Activated naive CD4-positive, alpha-beta T cell treated with anti-CD3 and anti-CD28 coated beads for 36 hours (primary cell): ENCODE measurements around the gene NEURL1. TPM values are rescaled to one million over a fixed set of nuclear protein-coding genes. Genes with fewer than 3 reads are reported as not detected.

Experiments used
- CTCF ChIA-PET: fragments of 350-600 bp; sonication (Branson Sonifier 250); formaldehyde crosslinking; loops from one replicate; lab custom pipeline; 2021; ENCODE audit warnings: antibody characterized with exemption; lab: Charles Lee
- DNase-seq: peaks from one replicate; pipeline ENCODE4 v3.0.0-alpha.2; 2020
- H3K27ac Mint-ChIP-seq: one replicate; pipeline ENCODE4 v1.8.0; 2021; ENCODE audit warnings: mild to moderate bottlenecking, mixed read lengths
- H3K27me3 Mint-ChIP-seq: one replicate; pipeline ENCODE4 v1.8.0; 2021; ENCODE audit warnings: low read depth, mixed read lengths
- H3K36me3 Mint-ChIP-seq: one replicate; pipeline ENCODE4 v1.8.0; 2021; ENCODE audit warnings: low read depth, mixed read lengths
- H3K4me1 Mint-ChIP-seq: one replicate; pipeline ENCODE4 v1.8.0; 2021; ENCODE audit warnings: low read depth, mixed read lengths
- H3K4me3 Mint-ChIP-seq: one replicate; pipeline ENCODE4 v1.8.0; 2021; ENCODE audit warnings: mild to moderate bottlenecking, moderate library complexity, mixed read lengths
- H3K9me3 Mint-ChIP-seq: one replicate; pipeline ENCODE4 v1.8.0; 2021; ENCODE audit warnings: mixed read lengths
- intact Hi-C: fragments of 100-400 bp; cut with micrococcal nuclease; formaldehyde crosslinking; loops from one replicate; pipeline ENCODE4 v1.15.1; 2023
- total RNA-seq, 2 experiments: library from RNA; stranded (reverse); gene quantifications; one replicate each; pipeline ENCODE4 v1.2.3, GENCODE V29; 2021

NEURL1 gene
- total RNA-seq, 2 experiments from 2014 or later = 1.3 to 1.6 TPM

- no peaks in the 10 kb centered on the region for H3K9me3 Mint-ChIP-seq
- no peak for DNase-seq
- CTCF ChIA-PET = interaction anchor here (0.7 to 1.4 kb wide), 5 partner anchors 17 to 32 kb away, joined by 3 to 4 read pairs (median 3); no protein-coding TSS in a partner anchor
- H3K27ac Mint-ChIP-seq = no peak overlapping the region
- no peaks in the 10 kb centered on the region for H3K27me3 Mint-ChIP-seq
- H3K4me1 Mint-ChIP-seq = peaks cover 33% of the 10 kb centered on the region
- peak overlapping the region; percentile 80 for H3K4me3 Mint-ChIP-seq
- intact Hi-C loops = loop anchor here (1.0 kb wide), 2 partner anchors 19 to 30 kb away; no protein-coding TSS in a partner anchor
- H3K36me3 Mint-ChIP-seq = peaks cover 5% of the 10 kb centered on the region
These were observed 40.8 kb upstream of the NEURL1 start for GRCh38 chr10:103452506-103453230.

DNA sequence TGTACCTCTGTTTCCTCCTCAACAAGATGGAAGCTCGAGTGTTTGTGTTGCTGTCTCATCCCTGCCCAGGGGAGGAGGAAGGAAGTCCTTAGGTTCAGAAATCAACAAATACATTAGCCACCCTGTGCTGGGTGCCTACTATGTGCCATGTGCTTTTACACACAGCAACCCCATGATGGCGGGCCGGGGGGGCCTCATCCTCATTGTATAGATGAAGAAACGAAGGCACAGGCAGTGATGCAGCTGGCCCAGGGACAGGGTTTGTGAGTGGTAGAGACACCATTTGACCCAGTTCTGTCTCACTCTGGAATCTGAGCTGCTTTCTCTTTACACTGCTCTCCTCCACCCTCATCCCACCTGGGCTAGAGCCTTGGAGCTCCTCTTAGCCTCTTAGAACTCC lies 39.5 kb upstream of the NEURL1 start:
- Mint-ChIP-seq H3K27me3 (no peaks in the 10 kb centered on the region), H3K4me1 (peaks cover 26% of the 10 kb centered on the region), H3K9me3 (no peaks in the 10 kb centered on the region), H3K27ac (no peak overlapping the region), H3K36me3 (no peaks in the 10 kb centered on the region), H3K4me3 (no peak overlapping the region)
- no peak for DNase-seq
- intact Hi-C loops = no loop called here
- CTCF ChIA-PET = no interaction called here

GRCh38 chr10:103455235-103455634 lies 38.3 kb upstream of the NEURL1 start:
- intact Hi-C loops = no loop called here
- H3K4me1 Mint-ChIP-seq = peaks cover 20% of the 10 kb centered on the region
- no peaks in the 10 kb centered on the region for H3K9me3 Mint-ChIP-seq
- H3K4me3 Mint-ChIP-seq = no peak overlapping the region
- CTCF ChIA-PET = interaction anchor here (0.6 to 1.3 kb wide), 3 partner anchors 20 to 31 kb away, joined by 3 read pairs; no protein-coding TSS in a partner anchor
- no peaks in the 10 kb centered on the region for H3K36me3 Mint-ChIP-seq
- no peak overlapping the region for H3K27ac Mint-ChIP-seq
- no peaks in the 10 kb centered on the region for H3K27me3 Mint-ChIP-seq
- no peak for DNase-seq

DNA sequence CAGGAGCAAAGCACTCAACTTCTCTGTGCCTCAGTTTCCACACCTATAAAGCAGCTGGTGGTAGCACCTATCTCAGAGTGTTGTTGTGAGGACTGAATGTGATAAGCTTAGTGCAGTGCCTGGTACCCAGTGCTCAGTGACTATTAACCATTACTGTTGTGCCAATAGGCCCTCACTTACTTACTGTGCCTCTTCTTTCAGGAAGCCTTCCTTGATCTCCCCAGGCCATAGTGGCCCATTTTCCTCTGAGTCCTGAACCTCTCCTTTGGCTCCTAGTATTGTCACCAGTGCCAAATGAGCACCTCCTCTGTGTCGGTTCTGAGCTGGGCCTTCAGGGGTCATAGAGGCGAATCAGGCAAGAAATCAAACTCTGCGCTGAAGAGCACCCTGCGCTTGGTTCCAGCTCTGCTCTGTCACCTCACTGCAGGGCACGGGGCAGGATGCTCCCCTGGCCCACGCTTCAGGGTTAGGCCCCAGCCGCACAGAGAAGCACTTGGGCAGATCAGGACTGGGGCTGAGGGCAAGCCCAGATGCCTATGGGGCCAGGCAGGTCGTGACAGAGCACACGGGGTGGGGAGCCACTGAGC lies 37.3 kb upstream of the NEURL1 start:
- CTCF ChIA-PET = interaction anchor here (0.6 to 1.3 kb wide), 2 partner anchors 19 to 25 kb away, joined by 3 read pairs; no protein-coding TSS in a partner anchor
- Mint-ChIP-seq H3K27ac (no peak overlapping the region), H3K36me3 (no peaks in the 10 kb centered on the region), H3K9me3 (no peaks in the 10 kb centered on the region), H3K4me3 (no peak overlapping the region), H3K27me3 (no peaks in the 10 kb centered on the region), H3K4me1 (peaks cover 10% of the 10 kb centered on the region)
- intact Hi-C loops = no loop called here
- no peak for DNase-seq

DNA sequence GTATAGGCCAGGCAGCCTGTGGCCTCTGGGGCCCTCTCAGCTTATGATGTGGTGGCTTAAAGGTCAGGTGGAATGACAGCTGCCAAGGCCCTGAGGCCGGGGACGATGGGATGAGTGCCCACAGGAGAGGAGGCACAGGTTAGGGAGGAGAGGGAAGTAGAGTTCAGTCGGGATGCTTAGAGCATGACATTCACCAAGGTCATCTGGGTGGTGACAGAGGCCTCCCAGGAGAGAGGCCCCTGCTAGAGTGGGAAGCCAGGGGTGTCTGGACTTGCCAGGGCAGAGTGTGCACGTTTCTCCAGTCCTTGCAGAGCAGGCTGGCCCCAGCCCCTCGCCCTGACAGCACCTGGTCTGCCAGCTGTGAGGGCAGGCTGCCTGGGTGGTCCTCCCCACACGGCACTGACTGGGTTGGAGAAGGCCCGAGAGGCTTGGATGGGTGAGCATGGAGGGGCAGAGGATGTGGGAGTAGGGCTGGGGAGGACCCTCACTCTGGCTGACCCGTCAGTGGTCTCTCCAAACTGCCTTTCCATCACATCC lies 36.3 kb upstream of the NEURL1 start:
- no peaks in the 10 kb centered on the region for H3K9me3 Mint-ChIP-seq
- no peak for DNase-seq
- intact Hi-C loops = no loop called here
- CTCF ChIA-PET = no interaction called here
- H3K36me3 Mint-ChIP-seq = no peaks in the 10 kb centered on the region
- no peaks in the 10 kb centered on the region for H3K27me3 Mint-ChIP-seq
- H3K27ac Mint-ChIP-seq = no peak overlapping the region
- no peak overlapping the region for H3K4me3 Mint-ChIP-seq
- H3K4me1 Mint-ChIP-seq = peaks cover 6% of the 10 kb centered on the region

GRCh38 chr10:103457896-103458583 lies 35.5 kb upstream of the NEURL1 start:
- CTCF ChIA-PET = no interaction called here

DNA sequence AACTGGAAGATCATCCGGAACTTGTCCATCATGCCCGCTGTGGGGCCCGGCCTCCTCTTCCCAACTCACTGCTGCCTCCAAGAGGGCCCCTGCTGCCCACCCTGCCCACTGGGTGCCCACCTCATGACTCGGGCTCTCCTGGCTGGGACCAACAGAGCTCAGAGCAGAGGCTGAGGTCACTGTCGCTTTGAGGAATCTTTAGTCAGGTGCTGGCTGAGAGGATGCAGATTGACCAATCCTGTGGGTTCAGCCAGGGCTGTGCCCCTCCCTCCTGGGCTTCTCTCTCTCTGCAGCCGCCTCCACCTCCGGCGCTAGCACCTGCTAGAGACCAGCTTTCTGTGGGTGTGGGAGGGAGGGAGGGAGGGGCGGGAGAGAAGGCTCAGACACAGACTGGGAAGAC lies 34.8 kb upstream of the NEURL1 start, which contains the start of gene CALHM1:
CALHM1 (minus strand) TSS at position 181 of the 400 bp plus-strand sequence; CDS start at position 32, 149 bp downstream.
- no peaks in the 10 kb centered on the region for H3K9me3 Mint-ChIP-seq
- no peaks in the 10 kb centered on the region for H3K4me1 Mint-ChIP-seq
- H3K27ac Mint-ChIP-seq = no peak within 1 kb of the TSS
- no peaks in the 10 kb centered on the region for H3K36me3 Mint-ChIP-seq
- CTCF ChIA-PET = no interaction called here
- H3K27me3 Mint-ChIP-seq = no peaks in the 10 kb centered on the region
- H3K4me3 Mint-ChIP-seq = no peak within 1 kb of the TSS
- intact Hi-C loops = no loop called here
- no peak for DNase-seq

More at GRCh38 chr10:103457896-103458583, 35.5 kb upstream of the NEURL1 start:
- no peak overlapping the region for H3K4me3 Mint-ChIP-seq
- no peak for DNase-seq
- no peaks in the 10 kb centered on the region for H3K4me1 Mint-ChIP-seq
- H3K9me3 Mint-ChIP-seq = no peaks in the 10 kb centered on the region
- no peaks in the 10 kb centered on the region for H3K36me3 Mint-ChIP-seq
- no peaks in the 10 kb centered on the region for H3K27me3 Mint-ChIP-seq
- H3K27ac Mint-ChIP-seq = no peak overlapping the region
- intact Hi-C loops = no loop called here

- no peak for DNase-seq
- Mint-ChIP-seq H3K9me3 (no peaks in the 10 kb centered on the region), H3K36me3 (no peaks in the 10 kb centered on the region), H3K27ac (no peak overlapping the region), H3K4me3 (no peak overlapping the region), H3K27me3 (no peaks in the 10 kb centered on the region), H3K4me1 (no peaks in the 10 kb centered on the region)
- intact Hi-C loops = no loop called here
- CTCF ChIA-PET = no interaction called here
These were observed 33.9 kb upstream of the NEURL1 start for GRCh38 chr10:103459615-103460014.

DNA sequence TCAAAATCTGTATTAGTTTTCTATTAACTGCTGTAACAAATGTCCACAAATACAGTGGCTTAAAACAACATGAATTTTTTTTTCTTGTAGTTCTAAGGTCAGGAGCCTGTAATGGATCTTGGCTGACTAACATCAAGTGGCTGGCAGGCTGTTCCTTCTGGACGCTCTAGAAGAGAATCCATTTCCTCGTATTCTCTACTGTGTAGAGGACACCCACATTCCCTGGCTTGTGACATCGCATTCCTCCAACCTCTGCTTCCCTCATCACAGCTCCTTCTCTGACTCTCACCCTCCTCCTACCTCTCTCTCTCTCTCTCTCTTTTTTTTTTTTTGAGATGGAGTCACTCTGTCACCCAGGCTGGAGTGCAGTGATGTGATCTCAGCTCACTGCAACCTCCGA lies 30.0 kb upstream of the NEURL1 start:
- CTCF ChIA-PET = interaction anchor here (0.8 kb wide), 1 partner anchor 47 kb away, joined by 3 read pairs; no protein-coding TSS in a partner anchor
- no peak overlapping the region for H3K27ac Mint-ChIP-seq

GRCh38 chr10:103465411-103466179 lies 27.9 kb upstream of the NEURL1 start:
- intact Hi-C loops = no loop called here

More for the DNA sequence above, 30.0 kb upstream of the NEURL1 start:
- H3K27me3 Mint-ChIP-seq = no peaks in the 10 kb centered on the region
- no peaks in the 10 kb centered on the region for H3K4me1 Mint-ChIP-seq
- DNase-seq = no peak
- H3K4me3 Mint-ChIP-seq = no peak overlapping the region
- H3K36me3 Mint-ChIP-seq = no peaks in the 10 kb centered on the region
- H3K9me3 Mint-ChIP-seq = no peaks in the 10 kb centered on the region
- intact Hi-C loops = no loop called here

DNA sequence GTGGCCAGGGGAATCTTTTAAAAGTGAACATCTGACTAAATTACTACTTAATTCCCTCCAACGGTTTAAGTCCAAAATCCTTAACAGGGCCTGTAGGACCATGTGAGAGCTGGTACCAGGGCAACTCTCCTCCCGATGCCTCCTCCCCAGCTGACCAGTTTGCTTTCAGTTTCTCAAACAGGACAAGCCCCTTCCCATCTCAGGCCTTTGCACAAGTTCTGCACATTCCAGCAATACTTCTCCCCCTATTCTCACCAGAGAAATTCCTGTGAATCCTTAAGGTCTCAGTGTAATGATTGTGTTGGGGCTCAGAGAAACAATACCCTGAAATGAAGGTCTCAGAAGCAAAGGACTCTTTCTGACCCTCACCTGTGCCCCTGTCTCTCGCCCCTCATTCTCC lies 26.8 kb upstream of the NEURL1 start:
- H3K36me3 Mint-ChIP-seq = no peaks in the 10 kb centered on the region
- H3K4me1 Mint-ChIP-seq = peaks cover 11% of the 10 kb centered on the region
- no peaks in the 10 kb centered on the region for H3K27me3 Mint-ChIP-seq
- CTCF ChIA-PET = no interaction called here
- DNase-seq = no peak
- H3K9me3 Mint-ChIP-seq = no peaks in the 10 kb centered on the region
- intact Hi-C loops = no loop called here
- H3K27ac Mint-ChIP-seq = no peak overlapping the region
- H3K4me3 Mint-ChIP-seq = no peak overlapping the region

More at GRCh38 chr10:103465411-103466179, 27.9 kb upstream of the NEURL1 start:
- Mint-ChIP-seq H3K4me1 (peaks cover under 1% of the 10 kb centered on the region), H3K4me3 (no peak overlapping the region), H3K27me3 (no peaks in the 10 kb centered on the region), H3K9me3 (no peaks in the 10 kb centered on the region), H3K36me3 (no peaks in the 10 kb centered on the region), H3K27ac (no peak overlapping the region)
- no peak for DNase-seq
- CTCF ChIA-PET = no interaction called here
